Astrocyte of the cerebellum (primary cell): ENCODE data around the gene DOCK10.

Experiments used
- DNase-seq: peaks from one replicate; pipeline ENCODE4 v3.0.0-alpha.2; 2011; ENCODE audit warnings: low read depth
- H3K4me3 ChIP-seq: 2 replicates; pipeline ENCODE4 v1.5.1; 2011; ENCODE audit warnings: mild to moderate bottlenecking, low read depth, low read length, moderate library complexity
- in situ Hi-C: cut with HindIII; loops from 2 replicates; pipeline ENCODE4 v1.10.0; 2017; ENCODE audit warnings: low sequenced_read_pairs
- TF ChIP-seq, protein P1 (sequence below): IDR thresholded peaks from 2 replicates; pipeline ENCODE4 v1.5.1; 2012; ENCODE audit warnings: low read length, low read depth, moderate library complexity, mild to moderate bottlenecking; ENCODE audit errors: missing control alignments

Gene DOCK10

DNA sequence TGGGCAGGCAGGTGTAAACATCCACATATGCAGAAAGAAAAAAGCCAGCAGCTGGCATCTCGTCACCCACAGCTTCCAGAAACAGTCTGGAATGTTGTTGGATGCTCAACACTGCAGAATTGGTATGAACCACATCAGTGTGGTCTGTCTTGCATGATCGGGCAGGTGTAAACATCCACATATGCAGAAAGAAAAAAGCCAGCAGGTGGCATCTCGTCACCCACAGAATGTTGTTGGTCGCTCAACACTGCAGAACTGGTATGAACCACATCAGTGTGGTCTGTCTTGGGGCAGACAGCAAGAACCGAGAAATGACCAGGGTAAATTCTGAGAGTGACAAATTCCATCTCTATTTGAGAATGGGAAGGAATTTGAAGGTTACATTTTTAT, 39.6 kb downstream of the DOCK10 start:
- no peak overlapping the region for H3K4me3 ChIP-seq

DNA sequence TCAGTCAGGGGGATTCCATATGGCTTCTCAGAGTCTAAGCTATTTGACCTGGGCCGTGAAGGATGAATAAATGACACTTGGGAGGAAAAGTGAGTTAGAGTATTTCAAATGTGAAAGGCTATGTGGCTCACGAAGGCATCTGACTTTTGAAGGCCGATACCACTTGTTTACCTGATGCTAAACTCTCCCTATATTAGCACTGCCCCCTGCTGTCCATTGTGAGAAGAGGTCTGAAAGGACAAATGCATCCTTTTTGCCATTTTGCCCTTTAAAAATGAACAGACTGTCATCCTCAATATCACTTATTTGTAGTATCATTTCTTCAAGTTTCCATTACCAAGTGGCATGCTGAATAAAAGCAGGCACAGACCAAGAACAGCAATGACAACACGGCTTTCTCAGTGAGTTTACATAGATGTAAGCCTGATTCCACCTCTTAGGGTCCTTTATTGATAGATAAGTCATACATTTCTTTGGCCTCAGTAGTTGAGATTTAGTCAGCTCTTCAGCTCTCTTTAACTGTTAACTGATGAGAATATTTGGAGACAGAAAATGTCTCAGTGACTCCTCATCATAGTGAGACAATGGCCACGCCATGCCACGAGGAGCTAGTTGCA, 40.1 kb downstream of the DOCK10 start:
- in situ Hi-C loops, result no loop called here
- H3K4me3 ChIP-seq, result no peak overlapping the region
- DNase-seq, result peak; percentile 70
- TF ChIP-seq, protein P1, sequence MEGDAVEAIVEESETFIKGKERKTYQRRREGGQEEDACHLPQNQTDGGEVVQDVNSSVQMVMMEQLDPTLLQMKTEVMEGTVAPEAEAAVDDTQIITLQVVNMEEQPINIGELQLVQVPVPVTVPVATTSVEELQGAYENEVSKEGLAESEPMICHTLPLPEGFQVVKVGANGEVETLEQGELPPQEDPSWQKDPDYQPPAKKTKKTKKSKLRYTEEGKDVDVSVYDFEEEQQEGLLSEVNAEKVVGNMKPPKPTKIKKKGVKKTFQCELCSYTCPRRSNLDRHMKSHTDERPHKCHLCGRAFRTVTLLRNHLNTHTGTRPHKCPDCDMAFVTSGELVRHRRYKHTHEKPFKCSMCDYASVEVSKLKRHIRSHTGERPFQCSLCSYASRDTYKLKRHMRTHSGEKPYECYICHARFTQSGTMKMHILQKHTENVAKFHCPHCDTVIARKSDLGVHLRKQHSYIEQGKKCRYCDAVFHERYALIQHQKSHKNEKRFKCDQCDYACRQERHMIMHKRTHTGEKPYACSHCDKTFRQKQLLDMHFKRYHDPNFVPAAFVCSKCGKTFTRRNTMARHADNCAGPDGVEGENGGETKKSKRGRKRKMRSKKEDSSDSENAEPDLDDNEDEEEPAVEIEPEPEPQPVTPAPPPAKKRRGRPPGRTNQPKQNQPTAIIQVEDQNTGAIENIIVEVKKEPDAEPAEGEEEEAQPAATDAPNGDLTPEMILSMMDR, result peak; percentile 80

More for the DNA sequence above, 39.6 kb downstream of the DOCK10 start:
- peak; percentile 26 for DNase-seq
- in situ Hi-C loops, result no loop called here
- TF ChIP-seq, protein P1, result no peak

- H3K4me3 ChIP-seq, result no peak overlapping the region
- in situ Hi-C loops, result no loop called here
- TF ChIP-seq, protein P1, result no peak
- DNase-seq, result no peak
Observed at GRCh38 chr2:224999754-225000153, 42.5 kb downstream of the DOCK10 start.

- TF ChIP-seq, protein P1, result no peak
- in situ Hi-C loops, result no loop called here
- no peak for DNase-seq
- H3K4me3 ChIP-seq, result no peak overlapping the region
Observed at GRCh38 chr2:224999321-224999720, 42.9 kb downstream of the DOCK10 start.

DNA sequence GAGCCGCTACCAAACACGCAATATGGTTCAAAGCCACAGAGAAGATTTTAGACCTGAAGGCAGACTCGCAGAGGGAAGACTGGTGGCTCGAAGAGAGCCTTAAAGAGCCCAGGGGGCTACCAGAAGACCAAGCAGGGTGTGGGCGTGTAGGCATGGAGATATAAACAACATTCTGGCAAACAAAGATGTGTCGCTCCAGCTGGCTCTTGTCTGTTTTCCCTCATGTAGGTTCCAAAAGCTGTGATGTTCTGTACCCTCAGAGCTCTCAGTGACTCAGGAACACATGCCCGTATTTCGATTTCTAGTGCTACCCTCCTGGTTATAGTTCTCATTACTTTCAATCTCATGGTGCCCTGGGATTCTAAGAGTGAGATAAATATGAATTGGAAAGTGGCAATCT, 44.5 kb downstream of the DOCK10 start:
- TF ChIP-seq, protein P1, result no peak
- DNase-seq, result no peak
- no peak overlapping the region for H3K4me3 ChIP-seq
- in situ Hi-C loops, result no loop called here

DNA sequence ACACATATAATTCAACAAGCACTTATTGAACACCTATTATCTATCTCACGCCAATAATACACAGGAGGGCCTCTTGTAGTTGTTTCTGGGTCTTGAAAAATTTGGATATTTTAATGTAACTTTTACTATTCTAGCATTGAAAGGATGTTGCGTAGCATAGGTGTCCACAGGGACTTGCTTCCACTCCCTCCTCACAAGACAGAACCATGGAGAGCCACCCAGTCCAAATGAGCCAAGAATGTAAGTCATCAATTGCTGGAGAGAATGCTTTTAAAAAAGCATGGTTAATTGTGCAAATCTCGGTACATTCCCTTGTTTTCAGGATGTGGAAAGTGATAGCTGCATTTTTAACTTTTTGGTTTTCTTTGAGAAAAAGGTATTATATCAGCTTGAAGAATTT, 46.8 kb downstream of the DOCK10 start:
- no peak for DNase-seq
- H3K4me3 ChIP-seq, result no peak overlapping the region
- TF ChIP-seq, protein P1, result no peak
- in situ Hi-C loops, result no loop called here
